Erythroblast (primary cell): ENCODE results near the gene AK5.

Experiments used
- GATA1 ChIP-seq: IDR thresholded peaks from 2 replicates; pipeline ENCODE4 v1.6.1; 2011; ENCODE audit warnings: low read depth, mild to moderate bottlenecking, control low read depth, low read length, moderate library complexity
- POLR2A ChIP-seq: IDR thresholded peaks from 2 replicates; pipeline ENCODE4 v1.6.1; 2011; ENCODE audit warnings: mild to moderate bottlenecking, low read length

GRCh38 chr1:77238462-77238861 is 43.4 kb upstream of the AK5 start:
- TF ChIP-seq POLR2A, result no peak
- TF ChIP-seq GATA1, result no peak
